ENCODE results near the gene OCIAD2.
"Not testable (repeated sequence)": the region's sequence is repeated elsewhere in the genome, so short reads cannot be mapped to it uniquely, and the experiment has no call there.

Gene OCIAD2

DNA sequence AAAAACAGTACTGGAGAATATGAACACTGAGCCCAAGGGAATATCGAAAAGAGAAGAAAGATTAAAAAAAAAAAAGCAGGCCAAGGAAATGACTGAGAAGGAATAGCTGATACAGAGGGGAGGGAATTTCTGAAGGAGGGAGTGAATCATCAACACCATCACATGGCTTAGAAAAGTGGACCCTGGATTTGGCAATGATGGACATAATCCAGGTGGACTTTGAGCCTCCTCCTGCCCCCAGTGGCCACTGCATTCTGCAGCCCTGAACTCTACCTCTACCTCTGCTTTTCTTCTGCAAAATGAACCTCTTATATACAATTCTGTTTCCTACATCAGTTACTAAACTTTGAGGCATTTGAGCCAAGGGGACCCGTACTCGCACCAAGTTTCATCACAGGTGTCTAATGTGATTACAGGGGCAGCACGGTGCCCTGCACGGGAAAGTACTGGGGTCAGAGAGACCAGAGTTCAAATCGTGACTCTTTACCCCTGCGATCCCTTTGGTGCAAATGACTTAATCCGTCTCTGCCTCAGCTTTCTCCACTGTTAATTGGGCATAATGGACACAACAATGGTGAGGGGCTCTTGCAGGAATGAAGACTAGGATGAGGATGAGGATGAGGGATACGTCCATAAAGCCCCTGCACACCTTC lies 1.1 kb downstream of the OCIAD2 start:
- no peak for DNase-seq

DNA sequence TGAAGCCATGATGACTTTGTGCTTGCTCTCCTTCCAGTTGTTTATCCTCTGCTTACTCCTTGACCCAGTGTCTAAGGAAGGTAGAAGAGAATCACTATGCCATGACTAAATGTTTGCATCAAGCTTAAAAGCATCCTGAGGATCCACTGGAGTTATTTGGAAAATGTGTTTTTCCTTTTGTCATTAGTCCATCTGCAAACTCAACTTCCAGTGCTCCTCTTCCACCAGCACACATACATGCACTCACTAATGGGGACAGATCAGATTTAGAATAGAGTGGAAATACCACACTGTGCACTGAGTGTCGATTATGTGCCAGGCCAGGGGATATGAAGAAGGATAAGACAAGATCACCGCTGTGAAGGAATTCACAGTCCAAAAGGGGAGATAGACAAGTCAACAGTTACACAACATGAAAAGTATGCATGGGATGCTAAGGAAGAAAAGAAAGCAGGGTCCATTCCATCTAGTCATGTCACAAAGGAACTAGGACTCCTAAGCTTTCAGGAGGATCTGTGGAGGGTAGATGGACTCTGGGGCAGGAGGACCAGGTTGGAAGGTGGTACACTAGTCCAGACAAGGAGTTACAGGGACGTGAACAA lies 1.9 kb downstream of the OCIAD2 start:
- DNase-seq = no peak

DNA sequence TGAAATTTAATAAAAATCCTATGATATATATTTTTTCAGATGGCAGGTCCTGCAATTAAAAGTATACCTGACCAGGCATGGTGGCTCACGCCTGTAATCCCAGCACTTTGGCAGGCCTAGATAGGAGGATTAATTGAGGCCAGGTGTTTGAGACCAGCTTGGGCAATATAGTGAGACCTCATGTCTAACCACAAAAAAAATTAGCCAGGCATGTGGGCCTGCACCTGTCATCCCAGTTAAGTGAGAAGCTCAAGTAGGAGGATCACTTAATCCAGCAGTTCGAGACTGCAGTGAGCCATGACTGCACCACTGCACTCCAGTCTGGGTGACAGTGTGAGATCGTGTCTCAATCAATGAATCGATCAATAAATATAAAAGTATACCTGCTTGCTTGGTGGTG lies 2.5 kb downstream of the OCIAD2 start:
- DNase-seq = no peak

DNA sequence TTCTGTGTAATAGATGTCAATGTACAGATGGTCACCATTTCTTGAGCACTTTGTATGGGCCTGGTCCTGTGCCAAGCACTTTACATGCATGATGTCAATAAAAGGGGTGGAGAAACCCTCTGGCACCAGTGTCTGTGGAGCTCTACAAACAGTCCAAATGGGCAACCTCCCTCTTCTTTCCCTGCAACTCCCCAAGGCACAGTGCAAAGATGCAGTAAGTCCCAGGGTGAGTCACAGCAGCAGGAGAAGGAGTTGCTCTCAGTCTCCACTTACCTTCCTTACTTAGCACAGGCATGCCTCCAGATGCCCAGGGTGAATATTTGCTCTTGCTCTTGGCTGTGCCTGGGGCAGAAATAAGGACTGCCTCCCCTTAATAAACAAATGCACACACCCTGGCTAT lies 4.3 kb downstream of the OCIAD2 start:
- no peak for DNase-seq

DNA sequence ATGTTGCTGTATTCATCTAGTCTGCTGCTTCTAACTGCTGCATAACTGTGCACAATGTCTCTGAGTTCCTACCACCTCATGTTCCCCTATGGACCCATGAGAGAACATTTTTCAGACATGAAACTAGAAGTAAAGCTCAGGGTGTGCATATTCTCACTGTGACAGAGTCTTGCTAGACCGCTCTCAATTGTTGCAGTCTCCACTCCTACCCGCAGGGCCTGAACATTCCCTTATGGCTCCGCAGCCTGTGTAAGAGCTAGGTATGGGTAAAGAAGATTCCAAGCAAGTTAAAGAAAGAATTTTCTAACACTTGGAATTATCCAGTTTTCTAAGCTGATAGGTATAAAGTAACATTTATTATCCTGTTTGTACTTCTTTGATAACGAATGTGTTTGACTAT lies 5.4 kb downstream of the OCIAD2 start:
- no peak for DNase-seq

DNA sequence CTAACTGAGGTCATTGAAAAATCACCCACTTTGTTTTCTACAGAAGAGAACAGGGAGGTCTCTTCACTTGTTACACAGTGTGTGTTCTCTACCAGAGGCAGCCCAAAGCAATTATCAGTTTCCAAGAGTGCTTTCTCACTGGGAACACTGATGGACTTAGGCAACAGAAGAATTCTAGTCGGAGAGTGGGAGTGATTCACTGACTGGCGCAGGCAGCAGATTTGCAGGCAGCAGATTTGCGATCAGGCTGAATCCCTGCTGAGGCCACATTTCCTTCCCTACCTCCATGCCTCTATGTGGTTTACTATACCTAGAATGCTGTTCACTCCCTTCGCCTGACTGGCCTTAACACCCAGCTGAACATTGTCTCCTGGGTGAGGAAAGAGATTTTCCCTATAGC lies 6.6 kb downstream of the OCIAD2 start:
- DNase-seq = no peak

DNA sequence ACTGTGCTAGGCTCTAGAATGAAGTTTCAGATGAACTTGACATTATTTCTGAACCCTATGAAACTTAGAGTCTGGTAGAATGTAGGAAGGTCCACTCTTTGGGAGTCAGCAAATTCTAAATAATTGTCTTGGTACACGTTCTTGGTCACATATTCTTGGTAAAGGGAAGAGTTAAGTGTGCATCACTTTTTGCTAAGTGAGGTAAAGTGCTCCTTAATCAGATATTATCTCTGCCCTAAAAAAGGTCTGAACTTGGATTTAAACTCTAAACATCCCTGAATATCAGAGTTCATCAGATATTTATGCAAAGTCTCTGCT lies 7.2 kb downstream of the OCIAD2 start:
- DNase-seq = no peak

DNA sequence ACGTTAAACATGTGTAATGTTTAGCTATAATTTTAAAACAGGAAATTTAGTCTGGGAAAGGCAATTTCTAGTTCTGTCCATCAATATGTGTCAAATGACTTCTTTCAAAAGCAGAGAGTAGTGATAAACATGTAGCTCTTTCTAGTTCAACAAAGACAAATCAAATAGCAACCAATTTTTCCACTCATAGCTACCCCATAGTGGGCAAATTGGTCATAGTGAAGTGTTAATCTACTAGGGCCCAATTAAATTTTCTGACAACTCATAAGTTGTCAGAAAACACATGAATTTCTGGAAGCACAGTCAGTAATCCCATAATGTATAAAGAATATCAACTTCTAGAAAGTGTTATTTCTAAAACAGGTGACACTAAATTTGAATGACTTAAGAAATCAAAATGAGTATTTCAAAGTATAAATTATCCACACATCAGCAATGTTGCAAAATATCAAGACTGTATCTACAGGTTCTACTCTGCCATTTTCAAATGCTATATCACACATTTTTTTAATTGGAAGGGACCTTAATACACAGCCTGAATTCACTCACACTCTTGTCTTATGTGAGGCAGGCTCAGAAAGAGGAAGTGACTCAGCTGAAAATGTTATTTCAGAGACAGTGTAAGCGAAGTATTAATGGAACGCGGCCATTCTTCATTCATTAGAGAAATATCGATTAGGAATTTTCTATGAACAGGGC lies 7.7 kb downstream of the OCIAD2 start:
- DNase-seq = no peak

DNA sequence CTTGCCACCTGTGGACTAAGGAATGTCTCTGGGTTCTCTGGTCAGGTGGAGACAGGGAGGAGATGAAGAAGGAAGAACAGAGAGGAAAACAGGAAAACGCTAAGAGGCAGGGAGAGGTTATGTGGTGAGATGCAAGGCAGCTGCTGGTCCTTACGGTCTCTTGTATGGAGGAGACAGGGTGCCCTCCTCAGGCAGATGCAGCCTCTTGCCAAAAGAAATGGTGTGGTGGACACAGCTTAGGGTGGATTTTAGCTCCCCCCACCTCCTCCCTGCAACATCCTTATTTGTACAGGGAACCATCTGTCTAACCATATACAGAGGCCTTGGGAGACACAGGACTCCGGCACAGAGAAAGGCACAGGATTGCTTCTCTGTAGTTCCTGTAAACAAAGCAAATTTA lies 9.7 kb downstream of the OCIAD2 start:
- DNase-seq = no peak

DNA sequence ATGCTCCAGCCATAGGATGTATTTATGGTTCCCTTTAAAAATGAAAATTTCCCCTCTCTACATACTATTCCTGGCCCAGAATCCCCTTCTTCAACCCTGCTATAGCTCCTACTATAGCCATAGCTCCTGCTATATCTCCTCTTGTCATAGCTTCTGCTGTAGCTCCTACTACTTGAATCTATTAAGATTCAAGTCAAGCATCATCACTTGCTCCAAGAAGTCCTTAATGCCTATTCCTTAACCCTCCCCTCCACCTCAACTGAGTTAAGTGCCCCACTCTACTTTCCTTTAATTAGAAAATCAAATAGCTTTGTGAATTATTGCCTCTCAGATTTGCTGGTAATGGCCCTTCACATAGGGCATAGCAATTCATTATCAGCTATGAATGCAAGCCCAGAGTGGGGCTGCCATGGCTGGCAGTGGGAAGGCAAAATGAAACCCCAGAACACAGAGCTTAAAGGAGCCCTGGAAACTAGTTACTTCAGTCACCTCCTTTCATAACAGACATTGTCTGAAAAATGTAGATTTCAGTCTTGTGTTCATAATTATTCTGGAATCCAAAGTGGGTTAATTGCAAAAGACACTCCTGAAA lies 15.4 kb downstream of the OCIAD2 start:
- DNase-seq = no peak

DNA sequence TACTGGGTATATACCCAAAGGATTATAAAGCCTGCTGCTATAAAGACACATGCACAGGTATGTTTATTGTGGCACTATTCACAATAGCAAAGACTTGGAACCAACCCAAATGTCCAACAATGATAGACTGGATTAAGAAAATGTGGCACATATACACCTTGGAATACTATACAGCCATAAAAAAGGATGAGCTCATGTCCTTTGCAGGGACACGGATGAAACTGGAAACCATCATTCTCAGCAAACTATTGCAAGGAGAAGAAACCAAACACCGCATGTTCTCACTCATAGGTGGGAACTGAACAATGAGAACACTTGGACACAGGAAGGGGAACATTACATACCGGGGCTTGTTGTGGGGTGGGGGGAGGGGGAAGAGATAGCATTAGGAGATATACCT lies 16.8 kb downstream of the OCIAD2 start:
- DNase-seq = not testable (repeated sequence)

DNA sequence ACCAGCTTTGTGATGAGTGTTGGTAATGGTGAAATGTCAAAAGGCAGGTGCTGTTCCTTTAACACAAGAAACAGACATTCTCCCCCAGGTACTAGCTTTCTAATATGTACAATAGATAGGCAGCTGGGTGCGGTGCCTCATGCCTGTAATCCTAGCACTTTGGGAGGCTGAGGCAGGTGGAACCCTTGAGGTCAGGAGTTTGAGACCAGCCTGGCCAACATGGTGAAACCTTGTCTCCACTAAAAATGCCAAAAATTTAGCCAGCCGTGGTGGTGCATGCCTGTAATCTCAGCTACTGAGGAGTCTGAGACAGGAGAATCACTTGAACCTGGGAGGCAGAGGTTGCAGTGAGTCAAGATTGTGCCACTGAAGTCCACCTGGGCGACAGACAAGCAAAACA lies 24.9 kb downstream of the OCIAD2 start:
- not testable (repeated sequence) for DNase-seq

DNA sequence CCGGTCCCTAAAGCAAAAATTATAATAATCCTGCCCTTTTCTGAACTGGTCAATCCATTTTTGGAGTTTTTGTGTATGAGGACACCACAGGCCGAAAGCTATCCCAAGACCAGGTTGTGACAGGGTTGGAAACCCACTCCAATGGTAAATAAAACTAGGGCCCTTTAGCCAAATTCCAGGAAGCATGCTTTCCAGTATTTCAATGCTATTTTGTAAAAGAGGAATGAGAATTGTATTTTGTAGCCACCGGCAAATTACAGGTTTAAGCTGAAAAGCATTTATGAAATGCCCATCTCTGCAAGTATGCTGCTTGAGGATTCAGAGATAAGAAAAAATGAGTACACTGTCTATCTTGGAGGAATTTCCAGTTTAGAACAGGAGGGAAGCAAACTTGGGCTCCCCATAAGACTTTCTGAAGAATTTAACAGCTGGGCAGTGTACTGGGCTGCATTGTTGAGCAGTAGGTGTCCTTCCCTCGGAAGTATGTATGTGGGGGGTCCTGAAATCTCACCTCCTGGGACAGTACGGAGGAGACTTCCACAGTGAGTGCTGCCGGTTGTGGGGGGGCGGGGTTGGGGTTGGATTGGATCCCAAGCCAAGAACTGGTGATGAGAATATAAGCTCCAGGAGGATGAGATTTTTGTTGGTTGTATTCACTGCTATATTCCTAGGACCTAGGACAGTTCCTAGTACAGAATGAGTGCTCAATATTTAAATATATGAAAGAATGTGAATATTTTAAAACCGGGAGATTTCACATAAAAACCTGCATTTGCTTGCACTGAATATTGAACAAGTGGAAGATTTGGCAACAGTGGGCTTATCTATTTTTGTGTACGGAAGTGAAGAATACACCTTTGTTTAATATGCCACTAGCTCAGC lies 26.8 kb downstream of the OCIAD2 start:
- no peak for DNase-seq

DNA sequence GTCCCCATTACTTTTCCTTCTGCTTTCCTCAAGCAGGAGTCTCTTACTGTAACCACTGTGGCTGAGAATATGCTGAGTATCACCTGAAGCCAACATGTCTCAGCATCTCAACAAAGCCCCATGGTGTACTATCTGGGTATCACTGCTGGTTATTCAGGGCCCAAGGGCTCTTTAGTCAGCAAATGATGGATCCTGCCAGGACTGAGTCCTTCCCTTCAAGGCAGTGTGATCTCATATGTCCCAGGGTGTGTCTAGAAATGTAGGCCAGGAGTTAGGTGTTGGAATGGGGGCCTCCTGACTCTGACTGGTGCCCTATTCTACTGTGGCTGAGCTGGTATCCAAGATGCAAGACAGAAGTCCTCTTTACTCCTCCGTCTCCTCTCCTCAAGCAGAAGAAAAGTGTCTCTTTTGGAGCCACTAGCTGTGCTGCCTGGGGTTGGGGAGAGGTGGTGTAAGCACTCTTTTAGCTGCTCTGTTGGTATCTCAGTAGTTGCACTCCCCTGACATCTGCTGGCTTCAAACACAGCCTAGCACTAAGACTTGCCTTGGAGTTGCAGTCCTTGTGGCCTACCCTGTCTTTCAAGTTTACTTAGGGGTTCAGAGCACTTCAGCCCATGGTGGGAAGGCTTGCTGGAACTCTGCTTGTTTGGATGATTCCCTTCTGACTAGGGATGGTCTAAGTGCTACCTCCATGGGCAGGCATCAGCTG lies 28.6 kb downstream of the OCIAD2 start:
- DNase-seq = no peak

DNA sequence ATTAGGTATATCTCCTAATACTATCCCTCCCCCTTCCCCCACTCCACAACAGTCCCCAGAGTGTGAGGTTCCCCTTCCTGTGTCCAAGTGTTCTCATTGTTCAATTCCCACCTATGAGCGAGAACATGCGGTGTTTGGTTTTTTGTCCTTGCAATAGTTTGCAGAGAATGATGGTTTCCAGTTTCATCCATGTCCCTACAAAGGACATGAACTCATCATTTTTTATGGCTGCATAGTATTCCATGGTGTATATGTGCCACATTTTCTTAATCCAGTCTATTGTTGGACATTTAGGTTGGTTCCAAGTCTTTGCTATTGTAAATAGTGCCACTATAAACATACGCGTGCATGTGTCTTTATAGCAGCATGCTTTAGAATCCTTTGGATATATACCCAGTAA lies 41.9 kb downstream of the OCIAD2 start:
- not testable (repeated sequence) for DNase-seq

DNA sequence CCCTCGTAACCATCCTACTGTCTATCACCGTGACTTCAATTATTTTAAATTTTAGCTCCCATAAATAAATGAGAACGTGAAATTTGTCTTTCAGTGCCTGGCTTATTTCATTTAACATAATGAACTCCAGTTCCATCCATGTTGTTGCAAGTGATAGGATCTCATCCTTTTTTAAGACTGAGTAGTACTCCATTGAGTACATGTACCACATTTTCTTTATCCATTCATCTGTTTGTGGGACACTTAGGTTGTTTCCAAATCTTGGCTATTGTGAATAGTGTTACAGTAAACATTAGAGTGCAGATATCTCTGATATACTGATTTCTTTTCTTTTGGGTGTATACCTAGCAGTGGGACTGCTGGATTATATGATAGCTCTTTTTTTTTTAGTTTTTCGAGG lies 42.8 kb downstream of the OCIAD2 start:
- no peak for DNase-seq

DNA sequence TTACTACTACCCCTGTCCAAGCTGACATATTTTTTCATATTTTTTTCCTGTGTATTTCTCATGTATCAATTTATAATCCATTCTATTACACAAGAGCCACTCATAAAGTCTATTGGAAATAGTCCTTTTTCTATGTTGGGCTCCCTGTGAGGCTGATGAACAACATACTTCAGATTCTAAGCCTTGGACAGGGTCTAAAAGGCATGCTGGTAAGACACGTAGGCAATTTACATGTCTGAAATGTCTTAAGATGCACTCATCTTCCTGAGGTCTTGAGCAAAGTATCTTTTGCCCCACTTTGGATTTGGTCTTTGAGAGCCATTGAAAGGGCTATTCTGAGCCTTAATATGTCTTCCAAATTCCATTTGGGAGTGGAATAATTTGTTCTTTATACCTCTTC lies 43.9 kb downstream of the OCIAD2 start:
- no peak for DNase-seq

DNA sequence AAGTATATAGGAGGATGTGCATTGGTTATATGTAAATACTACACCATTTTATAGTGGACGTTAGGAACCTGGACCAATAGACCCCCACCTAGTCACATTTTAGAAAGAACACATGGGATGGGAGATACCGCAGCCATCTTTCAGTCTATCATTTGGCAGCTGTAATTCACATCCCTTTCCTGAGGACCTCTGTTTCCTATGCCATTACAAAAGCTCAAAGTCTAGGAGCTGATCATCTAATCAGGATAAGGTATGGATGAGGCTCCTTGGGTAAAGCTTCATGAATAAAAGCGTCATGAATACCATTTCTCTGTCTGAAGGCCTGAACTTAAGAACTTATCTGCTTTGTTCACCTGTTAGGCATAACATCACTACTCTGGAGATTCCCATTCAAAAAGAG lies 44.5 kb downstream of the OCIAD2 start:
- DNase-seq = no peak

DNA sequence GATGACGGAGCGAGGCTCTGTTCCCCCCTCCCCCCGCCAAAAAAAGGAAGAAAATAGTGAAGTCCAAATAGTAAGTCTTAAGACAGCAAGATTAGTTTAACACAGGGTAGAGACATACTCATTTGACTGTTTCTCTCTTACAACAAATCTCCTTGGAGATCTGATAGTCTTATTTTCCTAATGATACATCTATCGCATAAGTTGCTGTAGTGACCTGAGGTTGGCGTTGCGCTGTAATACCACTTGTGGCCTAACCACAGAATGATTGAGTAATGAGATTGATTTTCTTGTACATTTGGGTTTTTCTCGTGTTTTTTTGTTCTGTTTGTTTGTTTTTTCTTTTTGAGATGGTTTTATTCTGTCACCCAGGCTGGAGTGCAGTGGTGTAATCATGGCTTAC lies 48.4 kb downstream of the OCIAD2 start:
- DNase-seq = no peak

DNA sequence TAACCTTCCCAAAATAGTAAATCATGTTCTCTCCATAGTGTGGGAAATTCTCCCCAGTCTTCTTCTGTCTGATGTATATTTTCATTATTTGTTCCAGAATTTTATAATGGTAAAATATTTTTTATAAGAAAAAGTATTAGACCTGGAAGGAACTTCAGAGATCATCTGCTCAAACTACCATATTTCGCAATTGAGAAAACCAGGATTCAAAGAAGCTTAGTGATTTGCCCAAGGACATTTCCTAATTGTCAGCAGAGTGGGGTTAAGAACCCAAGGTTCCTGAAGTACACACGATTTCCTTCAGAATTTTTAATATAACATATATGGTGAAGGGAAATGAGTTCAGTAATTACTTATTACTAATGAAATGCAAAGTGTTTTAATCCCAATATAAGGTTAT lies 51.6 kb downstream of the OCIAD2 start:
- DNase-seq = no peak

DNA sequence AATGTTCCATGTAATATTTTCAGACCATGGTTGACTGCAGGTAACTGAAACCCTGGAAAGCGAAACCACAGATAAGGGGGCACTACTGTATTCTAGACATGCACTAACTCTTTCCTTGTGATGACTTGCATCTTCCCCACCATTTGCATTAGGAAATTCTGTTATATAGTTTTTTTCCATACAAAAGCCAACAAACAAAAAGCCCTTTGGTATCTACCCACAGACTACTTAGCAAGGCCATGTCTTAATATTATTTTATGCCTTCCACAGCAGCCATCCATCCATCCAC lies 52.2 kb downstream of the OCIAD2 start:
- DNase-seq = no peak

DNA sequence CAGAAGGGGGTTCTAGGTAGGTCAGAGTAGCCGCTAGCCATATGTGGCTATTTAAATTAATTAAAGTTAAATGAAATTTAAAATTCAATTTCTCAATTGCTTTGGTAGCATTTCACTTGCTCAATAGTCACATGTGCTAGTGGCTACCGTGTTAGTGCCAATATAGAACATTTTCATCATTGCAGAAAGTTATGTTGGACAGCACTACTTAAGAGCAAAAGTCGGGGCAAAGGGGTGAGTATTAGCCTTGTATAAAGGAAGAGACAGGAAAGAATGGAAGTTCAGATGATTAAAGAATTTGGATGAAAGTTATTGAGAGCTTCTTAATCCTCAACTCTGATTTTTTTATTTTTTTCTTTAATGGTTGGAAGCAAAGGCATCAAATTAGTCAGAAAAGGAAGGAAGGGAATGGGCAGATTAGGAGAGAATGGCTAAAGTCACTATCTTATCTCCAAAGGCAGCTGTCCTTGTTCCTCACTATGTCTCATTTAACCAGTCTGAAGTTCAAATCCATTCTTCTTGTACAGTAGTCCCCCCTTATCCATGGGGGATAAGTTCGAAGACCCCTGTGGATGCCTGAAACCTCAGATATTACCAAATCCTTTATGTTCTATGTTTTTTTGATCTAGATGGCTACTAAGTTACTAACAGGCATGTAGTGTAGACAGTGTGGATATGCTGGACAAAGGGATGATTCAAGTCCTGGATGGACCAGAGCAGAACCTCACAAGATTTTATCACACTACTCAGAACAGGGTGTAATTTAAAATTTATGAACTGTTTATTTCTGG lies 52.8 kb downstream of the OCIAD2 start:
- no peak for DNase-seq
